Trophoblast cell (in vitro differentiated cells and primary cell): ENCODE measurements around the gene NUAK2.

ENCODE experiments used
- DNase-seq, 2 donors: peaks; one replicate each; pipeline ENCODE4 v3.0.0-alpha.2; 2016
- H2AFZ ChIP-seq: 2 replicates; pipeline ENCODE4 v1.6.1; 2013; ENCODE audit warnings: low read length, moderate library complexity, mild to moderate bottlenecking; ENCODE audit not compliant: insufficient read depth, poor library complexity
- H2AK5ac ChIP-seq: 2 replicates; pipeline ENCODE4 v1.6.1; 2013; ENCODE audit warnings: mild to moderate bottlenecking, low read length
- H2BK120ac ChIP-seq: 2 replicates; pipeline ENCODE4 v1.6.1; 2013; ENCODE audit warnings: low read length, mild to moderate bottlenecking, moderate library complexity; ENCODE audit not compliant: insufficient read depth, poor library complexity
- H2BK12ac ChIP-seq: 2 replicates; pipeline ENCODE4 v1.6.1; 2013; ENCODE audit warnings: mild to moderate bottlenecking, low read length, moderate library complexity
- H2BK5ac ChIP-seq: 2 replicates; pipeline ENCODE4 v1.6.1; 2013; ENCODE audit warnings: low read length, low read depth, moderate library complexity, mild to moderate bottlenecking; ENCODE audit not compliant: poor library complexity
- H3K14ac ChIP-seq: 2 replicates; pipeline ENCODE4 v1.6.1; 2013; ENCODE audit warnings: mild to moderate bottlenecking, low read length
- H3K18ac ChIP-seq: 2 replicates; pipeline ENCODE4 v1.6.1; 2013; ENCODE audit warnings: mild to moderate bottlenecking, low read length
- H3K23ac ChIP-seq: 2 replicates; pipeline ENCODE4 v1.6.1; 2013; ENCODE audit warnings: low read length
- H3K27ac ChIP-seq: 2 replicates; pipeline ENCODE4 v1.5.1; 2013; ENCODE audit warnings: low read depth, mild to moderate bottlenecking, inconsistent platforms, low read length, moderate library complexity
- H3K27me3 ChIP-seq: 2 replicates; pipeline ENCODE4 v1.6.1; 2013; ENCODE audit warnings: inconsistent platforms, mild to moderate bottlenecking, low read length, moderate library complexity; ENCODE audit not compliant: insufficient read depth
- H3K36me3 ChIP-seq, 2 experiments: 1 replicate in 1 of 2; 2 replicates in 1 of 2; pipeline ENCODE4 v1.6.1; 2013; ENCODE audit warnings: low read length in 2 of 2, mild to moderate bottlenecking in 2 of 2, moderate library complexity in 1 of 2; ENCODE audit not compliant: insufficient read depth in 2 of 2, control insufficient read depth in 1 of 2
- H3K4ac ChIP-seq: 2 replicates; pipeline ENCODE4 v1.6.1; 2013; ENCODE audit warnings: low read depth, mild to moderate bottlenecking, low read length, moderate library complexity
- H3K4me1 ChIP-seq, 2 experiments: 1 replicate in 1 of 2; 2 replicates in 1 of 2; pipeline ENCODE4 v1.6.1; 2013; ENCODE audit warnings: low read length in 2 of 2, mild to moderate bottlenecking in 2 of 2, moderate library complexity in 1 of 2; ENCODE audit not compliant: insufficient read depth in 2 of 2, control insufficient read depth in 1 of 2
- H3K4me2 ChIP-seq: 2 replicates; pipeline ENCODE4 v1.6.1; 2013; ENCODE audit warnings: inconsistent platforms, mild to moderate bottlenecking, low read length, moderate library complexity
- H3K4me3 ChIP-seq: 2 replicates; pipeline ENCODE4 v1.5.1; 2013; ENCODE audit warnings: mild to moderate bottlenecking, low read depth, low read length, inconsistent platforms
- H3K79me1 ChIP-seq: one replicate; pipeline ENCODE4 v1.6.1; 2013; ENCODE audit warnings: low read length
- H3K79me2 ChIP-seq: 2 replicates; pipeline ENCODE4 v1.6.1; 2013; ENCODE audit warnings: low read length, mild to moderate bottlenecking; ENCODE audit not compliant: control insufficient read depth, insufficient read depth, poor library complexity
- H3K9ac ChIP-seq: 2 replicates; pipeline ENCODE4 v1.6.1; 2013; ENCODE audit warnings: mild to moderate bottlenecking, low read length
- H3K9me3 ChIP-seq: 2 replicates; pipeline ENCODE4 v1.6.1; 2013; ENCODE audit warnings: low read depth, mild to moderate bottlenecking, control low read depth, inconsistent platforms, low read length; ENCODE audit not compliant: insufficient read depth
- H4K12ac ChIP-seq: 2 replicates; pipeline ENCODE4 v1.6.1; 2013; ENCODE audit warnings: low read depth, mild to moderate bottlenecking, low read length, moderate library complexity
- H4K8ac ChIP-seq: 2 replicates; pipeline ENCODE4 v1.6.1; 2013; ENCODE audit warnings: low read depth, mild to moderate bottlenecking, low read length, moderate library complexity
- H4K91ac ChIP-seq: one replicate; pipeline ENCODE4 v1.6.1; 2013; ENCODE audit warnings: low read depth, mild to moderate bottlenecking, low read length, moderate library complexity
- WGBS: extraction: QIAGEN DNeasy Blood & Tissue Kit; methylation state at CpG from one replicate; pipeline ENCODE4 v1.1.7; 2013; ENCODE audit warnings: missing lambda C conversion rate; ENCODE audit not compliant: insufficient read length, insufficient coverage; ENCODE audit errors: extremely low coverage; 5-methylcytosine and 5-hydroxymethylcytosine counted together

Gene NUAK2

DNA sequence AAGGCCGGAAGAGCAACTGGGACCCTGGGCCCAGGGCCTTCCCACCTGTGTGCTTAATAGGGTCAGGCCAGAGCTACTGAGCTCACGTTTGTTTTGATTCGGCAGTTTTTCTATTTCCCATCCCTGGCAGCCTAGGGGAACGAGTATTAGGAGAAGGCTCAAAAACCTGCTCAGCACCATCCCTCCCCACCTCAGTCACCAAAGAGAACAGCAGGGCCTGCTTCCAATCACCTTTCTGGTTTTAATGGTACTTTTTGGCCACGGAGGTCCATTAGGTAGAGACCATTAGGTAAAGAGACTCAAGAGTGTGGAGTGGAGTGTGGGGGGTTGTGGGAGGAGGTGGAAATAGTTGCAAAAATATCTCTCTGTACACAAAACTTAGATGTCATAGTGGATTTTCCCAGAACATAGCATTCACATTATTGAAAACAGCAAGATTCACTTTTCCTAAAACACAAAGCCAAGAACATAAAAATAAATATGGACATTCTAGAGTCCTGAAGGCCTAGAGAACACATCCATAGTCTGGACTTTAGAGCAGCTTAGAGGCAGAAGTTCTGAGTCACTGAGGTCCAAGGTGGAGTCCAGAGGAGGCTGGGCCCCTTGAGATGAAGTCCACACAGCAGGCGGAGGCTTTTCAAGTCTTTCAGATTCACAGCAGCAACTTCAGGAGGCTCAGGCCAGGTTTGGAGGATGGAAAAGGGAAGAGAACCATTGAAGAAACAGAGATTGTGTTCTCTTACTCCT is 19.5 kb downstream of the NUAK2 start:
- peaks cover 30 to 41% of the 10 kb centered on the region in 2 experiments for H3K4me1 ChIP-seq
- no peak overlapping the region for H3K23ac ChIP-seq
- H4K91ac ChIP-seq: peak overlapping the region; percentile 77
- H2AK5ac ChIP-seq: peak overlapping the region; percentile 15
- no peak overlapping the region for H3K18ac ChIP-seq
- peak in 1 of 2 donors; percentile 60 for DNase-seq
- no CpG with 5 or more reads among the region's 6 CpGs for WGBS
- H4K12ac ChIP-seq: no peak overlapping the region
- peak overlapping the region; percentile 90 for H3K27ac ChIP-seq
- peaks cover 7% of the 10 kb centered on the region for H3K79me2 ChIP-seq
- H3K4me2 ChIP-seq: peak overlapping the region; percentile 20
- H2AFZ ChIP-seq: no peak overlapping the region
- H2BK5ac ChIP-seq: peak overlapping the region; percentile 80
- no peak overlapping the region for H3K4me3 ChIP-seq
- H2BK120ac ChIP-seq: peak overlapping the region; percentile 60
- H3K14ac ChIP-seq: peak overlapping the region; percentile 24
- peak overlapping the region; percentile 63 for H2BK12ac ChIP-seq
- H3K4ac ChIP-seq: peak overlapping the region; percentile 30
- no peaks in the 10 kb centered on the region for H3K27me3 ChIP-seq
- no peak overlapping the region for H3K9ac ChIP-seq
- H3K36me3 ChIP-seq: peaks cover 40 to 46% of the 10 kb centered on the region in 2 experiments
- H3K9me3 ChIP-seq: no peaks in the 10 kb centered on the region
- peak overlapping the region; percentile 6 for H4K8ac ChIP-seq
- H3K79me1 ChIP-seq: peaks cover 39% of the 10 kb centered on the region

- Histone ChIP-seq H2BK120ac (peak overlapping the region; percentile 73), H3K27me3 (no peaks in the 10 kb centered on the region), H4K8ac (peak overlapping the region; percentile 34), H4K91ac (peak overlapping the region; percentile 87), H2AK5ac (peak overlapping the region; percentile 12), H3K14ac (peak overlapping the region; percentile 23), H3K4ac (peak overlapping the region; percentile 30), H2BK5ac (peak overlapping the region; percentile 80), H3K9me3 (no peaks in the 10 kb centered on the region), H2BK12ac (peak overlapping the region; percentile 37), H3K4me1 (peaks cover 34 to 44% of the 10 kb centered on the region in 2 experiments), H3K4me3 (peak overlapping the region; percentile 20), H3K79me2 (peaks cover 7% of the 10 kb centered on the region), H3K79me1 (peaks cover 41% of the 10 kb centered on the region), H2AFZ (no peak overlapping the region), H3K23ac (no peak overlapping the region), H3K4me2 (peak overlapping the region; percentile 39), H4K12ac (no peak overlapping the region), H3K18ac (peak overlapping the region; percentile 74), H3K9ac (no peak overlapping the region), H3K36me3 (peaks cover 33 to 39% of the 10 kb centered on the region in 2 experiments), H3K27ac (peak overlapping the region; percentile 90)
- peak; percentile 84 to 90 for DNase-seq
- WGBS: no CpG with 5 or more reads among the region's 14 CpGs
Observed at GRCh38 chr1:205301205-205301821, 20.2 kb downstream of the NUAK2 start.

GRCh38 chr1:205300149-205300548 is 21.4 kb downstream of the NUAK2 start:
- H2AK5ac ChIP-seq: no peak overlapping the region
- peak overlapping the region; percentile 71 for H3K27ac ChIP-seq
- H3K4me3 ChIP-seq: no peak overlapping the region
- no peak overlapping the region for H2AFZ ChIP-seq
- H3K27me3 ChIP-seq: no peaks in the 10 kb centered on the region
- no peak for DNase-seq
- peaks cover 26 to 29% of the 10 kb centered on the region in 2 experiments for H3K36me3 ChIP-seq
- H4K12ac ChIP-seq: peak overlapping the region; percentile 7
- H3K9ac ChIP-seq: no peak overlapping the region
- H2BK12ac ChIP-seq: peak overlapping the region; percentile 55
- no peak overlapping the region for H4K91ac ChIP-seq
- H3K23ac ChIP-seq: no peak overlapping the region
- no peak overlapping the region for H3K4me2 ChIP-seq
- peak overlapping the region; percentile 35 for H2BK5ac ChIP-seq
- H3K14ac ChIP-seq: no peak overlapping the region
- WGBS: no CpG with 5 or more reads among the region's 9 CpGs
- H3K79me2 ChIP-seq: peaks cover 9% of the 10 kb centered on the region
- no peak overlapping the region for H3K18ac ChIP-seq
- peak overlapping the region; percentile 75 for H4K8ac ChIP-seq
- peak overlapping the region; percentile 36 for H2BK120ac ChIP-seq
- H3K79me1 ChIP-seq: peaks cover 51% of the 10 kb centered on the region
- no peaks in the 10 kb centered on the region for H3K9me3 ChIP-seq
- no peak overlapping the region for H3K4ac ChIP-seq
- peaks cover 40 to 52% of the 10 kb centered on the region in 2 experiments for H3K4me1 ChIP-seq

DNA sequence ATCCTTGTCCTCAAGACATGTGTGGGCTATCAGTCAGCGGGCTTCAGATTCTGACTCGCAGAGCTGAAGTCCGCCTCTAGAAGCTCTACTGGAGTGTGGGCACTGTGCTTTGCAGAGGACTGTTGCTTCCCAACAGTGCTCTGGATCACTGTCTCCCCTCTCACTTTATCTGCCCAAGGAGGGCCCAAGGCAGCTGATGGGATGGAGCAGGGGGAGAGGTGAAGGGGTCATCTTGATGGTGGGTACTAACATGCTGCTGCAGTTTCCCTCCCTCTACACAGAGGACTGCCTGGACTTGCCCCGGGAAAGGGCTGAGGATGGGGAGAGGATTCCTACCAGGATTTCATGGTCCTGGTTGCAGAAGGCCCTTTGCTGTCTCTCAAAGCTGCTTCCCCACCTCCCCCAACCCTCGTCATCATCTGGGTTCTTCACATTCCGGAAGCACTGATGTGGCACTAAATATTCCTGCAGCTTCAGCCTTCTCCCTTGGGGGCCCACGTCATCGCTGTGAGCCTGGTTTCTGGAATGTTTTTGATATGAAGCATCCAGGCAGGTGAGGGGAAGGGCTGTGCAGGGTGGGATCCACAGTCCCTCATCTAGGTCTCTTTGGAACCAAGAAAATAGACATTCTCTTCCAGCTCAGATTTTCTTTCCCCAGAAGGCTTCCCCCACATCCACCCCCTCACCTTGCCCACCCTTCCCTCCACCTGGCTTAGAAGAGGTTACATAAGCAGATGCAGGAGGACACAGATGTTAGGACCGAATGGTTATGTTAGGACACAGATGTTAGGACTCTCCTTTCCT is 23.2 kb downstream of the NUAK2 start:
- Histone ChIP-seq H4K8ac (peak overlapping the region; percentile 88), H3K23ac (no peak overlapping the region), H3K9ac (no peak overlapping the region), H4K12ac (peak overlapping the region; percentile 49), H2AFZ (peak overlapping the region; percentile 69), H2BK120ac (peak overlapping the region; percentile 96), H3K79me2 (peaks cover 17% of the 10 kb centered on the region), H3K4ac (peak overlapping the region; percentile 95), H3K14ac (peak overlapping the region; percentile 97), H2BK5ac (peak overlapping the region; percentile 94), H3K79me1 (peaks cover 64% of the 10 kb centered on the region), H3K36me3 (peaks cover 10 to 12% of the 10 kb centered on the region in 2 experiments), H3K4me3 (no peak overlapping the region), H4K91ac (peak overlapping the region; percentile 98), H2AK5ac (peak overlapping the region; percentile 81), H3K4me2 (peak overlapping the region; percentile 15), H3K9me3 (no peaks in the 10 kb centered on the region), H3K4me1 (peaks cover 53 to 64% of the 10 kb centered on the region in 2 experiments), H3K27ac (peak overlapping the region; percentile 99), H3K27me3 (no peaks in the 10 kb centered on the region), H3K18ac (peak overlapping the region; percentile 97), H2BK12ac (peak overlapping the region; percentile 97)
- no CpG with 5 or more reads among the region's 9 CpGs for WGBS
- peak; percentile 98 to 99 for DNase-seq
